ENCODE data around the gene RBM20.

RBM20 gene

GRCh38 chr10:110859206-110859972 lies 215.3 kb downstream of the RBM20 start:
- no peak for DNase-seq

DNA sequence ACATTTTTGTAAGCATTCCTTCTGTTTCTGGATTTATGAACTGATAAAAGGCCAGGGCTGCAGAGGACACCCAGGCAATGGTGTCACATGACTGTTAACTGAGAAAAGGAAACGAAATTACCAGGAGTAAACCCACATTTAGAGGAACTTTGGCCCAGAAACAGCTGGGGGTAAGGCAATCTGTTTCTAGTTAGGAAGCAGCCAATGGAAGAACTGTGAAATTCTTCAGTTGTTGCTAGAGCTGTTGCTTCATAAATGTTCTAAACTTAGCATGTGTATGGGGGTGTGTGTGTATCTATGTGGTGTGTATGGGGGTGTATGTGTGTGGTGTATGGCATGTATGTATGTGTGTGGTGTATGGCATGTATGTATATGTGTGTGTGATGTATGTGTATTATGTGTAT lies 215.8 kb downstream of the RBM20 start:
- peak; percentile 99 for DNase-seq

DNA sequence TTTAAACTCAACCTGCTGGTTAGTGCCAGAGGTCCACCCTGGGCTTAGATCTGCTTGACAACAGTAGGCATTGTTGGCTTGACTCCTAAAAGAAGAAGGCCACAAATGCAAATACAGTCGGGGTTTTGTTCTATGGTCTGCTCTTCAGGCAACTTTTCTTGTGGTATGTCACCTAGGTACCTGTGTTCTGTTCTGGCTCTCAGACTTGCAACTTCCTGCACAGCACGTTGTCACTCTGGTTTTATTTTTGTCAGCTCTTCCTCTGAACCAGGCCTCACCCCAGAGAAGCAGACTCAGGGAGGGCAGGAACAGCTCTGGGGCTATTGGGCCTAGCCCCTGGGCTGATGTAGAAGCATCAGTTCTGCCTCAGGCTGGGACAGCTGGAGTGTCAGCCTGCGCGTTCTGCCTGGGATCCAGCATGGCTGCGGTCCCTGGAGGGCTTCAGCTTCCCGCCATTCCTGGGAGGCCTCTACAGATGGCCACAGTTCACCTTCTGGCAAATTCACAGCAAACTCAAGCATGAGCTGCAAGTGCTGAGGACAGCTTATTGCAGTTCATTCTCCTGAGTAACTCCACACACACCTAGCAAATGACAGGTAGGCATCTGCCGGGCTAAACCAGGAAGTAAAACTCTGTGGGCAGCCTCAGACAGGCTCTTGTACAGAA lies 216.6 kb downstream of the RBM20 start:
- peak; percentile 29 to 49 for DNase-seq

DNA sequence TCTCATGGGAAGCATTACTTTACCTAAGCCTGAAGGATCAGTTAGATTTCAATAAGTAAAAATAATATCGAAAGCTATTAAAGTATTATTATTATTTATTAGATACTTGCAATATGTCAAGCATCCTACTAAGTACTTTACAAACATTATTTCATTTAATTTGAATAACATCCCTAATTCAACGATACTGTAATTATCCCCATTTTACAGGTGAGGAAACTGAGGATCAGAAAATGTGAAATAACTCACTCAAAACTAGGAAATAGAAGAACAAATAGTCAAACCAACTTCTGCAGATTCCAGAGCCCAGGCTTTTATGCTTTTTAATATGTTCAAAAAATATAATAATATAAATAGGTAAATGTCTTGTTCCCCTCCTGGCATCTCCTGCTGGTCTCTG lies 217.3 kb downstream of the RBM20 start:
- no peak for DNase-seq

DNA sequence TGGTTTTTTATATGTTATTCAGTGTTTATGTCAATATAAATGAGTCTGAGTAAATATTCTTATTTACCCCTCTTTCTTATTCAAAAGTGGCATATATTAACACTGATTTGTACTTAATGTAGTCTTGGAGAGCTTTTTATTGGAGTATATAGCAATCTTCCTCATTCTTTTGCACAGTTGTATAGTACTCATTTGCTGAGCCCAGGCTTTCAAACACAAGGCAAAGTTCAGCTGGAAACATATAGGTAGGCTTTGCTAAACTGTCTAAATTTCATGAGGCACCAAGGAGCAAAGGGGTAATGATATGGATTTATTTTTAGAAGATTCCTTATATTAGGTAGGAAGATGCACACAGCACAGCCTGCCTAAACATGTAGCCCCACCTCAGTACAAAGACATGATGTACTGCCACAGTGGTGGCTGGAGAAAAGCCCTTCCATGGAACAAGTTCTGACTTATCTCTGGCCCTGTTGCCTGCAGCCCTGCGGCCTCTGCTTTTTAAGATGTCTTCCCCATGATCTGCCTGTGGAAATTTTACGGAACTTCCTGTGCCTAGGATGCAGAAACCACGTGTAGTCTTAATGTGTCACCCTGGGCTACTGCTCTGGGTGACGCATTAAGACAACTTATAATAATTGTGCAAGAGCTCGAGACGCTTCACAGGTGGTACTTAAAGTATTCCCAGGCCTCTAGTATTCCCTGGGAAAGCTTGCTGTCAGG lies 218.0 kb downstream of the RBM20 start:
- DNase-seq, result no peak

- no peak for DNase-seq
Measured at GRCh38 chr10:110862961-110863360, 218.8 kb downstream of the RBM20 start.

- DNase-seq, result peak in 1 of 2 experiments; percentile 31
Measured at GRCh38 chr10:110863361-110863760, 219.2 kb downstream of the RBM20 start.

- no peak for DNase-seq
Measured at GRCh38 chr10:110863956-110864355, 219.8 kb downstream of the RBM20 start.

DNA sequence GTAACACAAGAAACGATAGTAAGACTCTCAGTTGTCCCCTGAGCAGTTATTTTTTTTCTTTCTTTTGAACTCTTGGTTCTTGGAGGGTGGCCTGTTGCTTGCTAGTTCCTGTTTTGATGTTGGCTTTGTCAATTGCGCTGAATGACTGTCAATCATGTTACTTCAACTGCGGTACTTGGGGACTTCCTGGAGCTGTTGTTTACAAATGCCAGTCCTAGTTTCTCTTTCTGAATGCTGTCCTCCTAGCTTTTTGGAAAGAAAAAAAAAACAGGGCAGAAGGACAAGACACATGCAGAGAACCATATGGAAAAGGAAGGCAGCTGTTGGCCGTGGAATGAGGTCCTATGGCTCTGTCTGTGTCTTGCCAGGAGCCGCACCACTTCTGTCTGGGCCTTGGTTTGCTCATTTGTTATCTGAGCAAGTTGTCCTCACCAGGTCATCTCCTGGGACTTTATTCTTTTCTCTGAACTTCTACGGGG lies 220.6 kb downstream of the RBM20 start:
- DNase-seq, result peak; percentile 62 to 75

- DNase-seq, result no peak
Measured at GRCh38 chr10:110865186-110865808, 221.2 kb downstream of the RBM20 start.

DNA sequence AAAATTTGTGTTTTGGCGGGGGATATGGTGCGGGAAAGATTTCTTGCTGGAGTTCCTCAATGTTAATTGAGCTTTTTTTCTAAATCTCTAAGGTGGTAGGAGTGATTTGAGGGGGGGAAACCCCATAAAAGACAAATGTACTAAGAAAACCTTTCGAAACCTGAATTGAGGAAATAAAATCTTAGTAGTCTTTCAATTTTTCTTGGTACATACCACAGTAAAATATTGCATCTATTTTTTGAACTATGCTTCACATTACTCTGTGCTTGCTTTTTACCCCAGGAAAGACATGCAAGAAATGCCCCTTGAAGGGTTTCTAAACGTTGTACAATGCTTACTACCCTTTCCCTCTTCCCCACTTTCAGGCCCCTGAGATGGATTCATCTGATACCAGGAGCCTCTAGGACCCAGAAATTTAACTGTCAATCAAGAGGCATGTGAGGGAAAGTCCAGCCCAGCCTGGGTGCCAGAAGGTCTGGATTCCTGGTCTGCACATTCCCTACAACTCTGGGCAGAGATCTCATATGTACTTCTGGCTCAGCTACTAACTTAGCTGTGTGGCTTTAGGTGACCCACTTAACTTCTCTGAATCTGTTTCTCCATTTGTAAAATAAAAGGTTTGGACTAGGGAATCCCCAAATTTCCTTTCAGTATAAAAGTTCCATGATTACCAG lies 221.8 kb downstream of the RBM20 start:
- DNase-seq, result no peak

- peak; percentile 53 to 64 for DNase-seq
Measured at GRCh38 chr10:110867011-110867806, 223.1 kb downstream of the RBM20 start.

DNA sequence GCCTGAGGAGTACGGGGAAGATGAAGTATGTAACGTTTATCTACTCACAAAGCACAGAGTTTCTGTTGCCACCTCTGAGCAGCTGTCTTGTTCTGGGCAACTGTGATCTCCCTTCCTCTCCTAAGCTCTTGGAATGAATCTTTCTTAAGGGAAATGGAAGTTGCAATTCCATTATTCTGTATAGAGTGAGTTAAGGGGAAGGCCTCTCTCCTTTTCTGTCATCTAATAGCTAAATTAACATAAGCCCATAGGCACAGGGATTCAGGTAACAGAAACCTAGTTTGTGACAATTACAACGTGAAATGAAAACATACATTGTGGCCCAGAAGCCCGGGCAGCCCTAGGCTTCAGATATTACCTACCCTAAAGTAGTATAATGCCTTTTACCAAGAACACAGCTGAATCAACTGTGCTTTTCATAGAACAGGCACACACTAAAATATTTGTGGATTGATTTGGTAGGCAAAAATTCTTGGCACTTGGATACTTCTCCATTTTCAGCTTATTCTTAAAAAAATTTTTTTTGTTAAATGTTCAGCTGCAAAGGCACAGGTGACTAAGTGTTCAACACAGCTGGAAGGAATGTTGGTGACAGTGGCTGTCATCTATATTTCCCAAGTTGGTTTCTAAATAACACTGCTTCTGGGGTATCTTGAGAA lies 223.8 kb downstream of the RBM20 start:
- peak in 1 of 2 experiments; percentile 17 for DNase-seq

GRCh38 chr10:110868981-110869380 lies 224.8 kb downstream of the RBM20 start:
- peak; percentile 66 to 67 for DNase-seq

DNA sequence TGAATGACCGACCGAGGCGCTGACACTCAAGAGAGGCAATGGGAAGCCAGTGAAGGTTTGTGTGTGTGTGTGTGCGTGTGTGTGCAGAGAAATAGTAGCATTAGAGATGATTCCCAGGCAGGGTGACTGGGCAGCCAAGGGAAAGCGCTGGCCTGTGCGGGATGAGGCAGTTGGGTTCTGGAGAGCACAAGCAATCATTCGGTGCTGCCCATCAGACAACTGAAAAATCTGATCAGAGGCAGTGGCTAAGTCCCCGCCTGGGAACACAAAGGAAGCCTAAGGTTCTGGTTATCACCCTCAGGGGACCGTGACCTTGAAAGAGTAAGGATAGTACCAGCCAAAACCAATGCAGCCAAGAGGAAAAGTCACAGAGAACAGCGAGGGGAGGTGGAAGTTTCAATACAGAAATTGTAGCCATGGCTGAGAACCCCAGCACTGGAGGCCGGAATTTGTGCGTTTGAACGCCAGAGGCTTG lies 226.7 kb downstream of the RBM20 start:
- DNase-seq, result no peak

DNA sequence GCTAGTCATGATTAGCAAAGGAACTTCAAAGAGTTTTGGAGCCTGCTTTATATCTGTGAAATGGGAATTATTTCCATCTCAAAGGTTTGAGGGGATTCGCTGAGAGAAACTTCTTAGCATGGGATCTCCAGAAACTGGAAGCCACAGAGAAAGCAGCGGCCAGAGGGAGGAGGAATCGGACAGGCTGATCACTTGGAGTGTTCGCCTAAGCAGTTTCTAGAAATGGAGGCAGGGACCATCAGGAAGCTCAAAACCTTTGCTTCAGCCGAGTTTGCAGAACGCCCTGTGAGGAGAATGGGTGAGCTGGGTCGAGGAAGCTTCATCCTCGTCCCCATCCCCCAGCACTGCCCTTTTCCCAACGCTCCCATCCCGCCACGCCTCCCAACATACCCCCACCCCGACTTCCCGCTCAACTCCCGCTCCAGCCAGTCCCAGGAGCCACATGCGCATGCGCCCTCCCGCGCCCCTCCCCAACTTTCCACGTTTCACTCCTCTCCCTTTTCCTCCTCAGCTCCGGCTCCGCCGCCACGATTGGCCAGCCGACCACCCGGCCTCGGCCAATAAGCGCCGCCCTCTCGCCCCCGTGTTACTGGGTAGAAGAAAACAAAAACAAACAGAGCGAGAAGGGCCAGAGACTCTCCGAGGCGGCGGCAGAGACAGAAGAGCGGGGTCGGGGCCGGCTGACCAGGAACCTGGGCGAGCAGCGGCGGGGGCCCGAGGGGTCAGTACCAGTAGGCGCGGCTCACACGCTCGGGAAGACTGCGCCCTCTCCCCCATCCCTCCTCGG lies 227.4 kb downstream of the RBM20 start, which contains the start of gene PDCD4:
Gene PDCD4 (plus strand): TSS at position 631 of the 787 bp plus-strand sequence. CDS start 4,100 bp downstream, outside the sequence.
- peak; percentile 99 for DNase-seq

GRCh38 chr10:110872145-110872983 lies 228.2 kb downstream of the RBM20 start:
- peak; percentile 93 for DNase-seq

- peak; percentile 43 to 63 for DNase-seq
Measured at GRCh38 chr10:110872984-110873923, 229.1 kb downstream of the RBM20 start.

All from Kasumi-1 (cell line).